ENCODE data around the gene UBQLN1. TPM values are rescaled to one million over a fixed set of nuclear protein-coding genes. Genes with fewer than 3 reads are reported as not detected.
A peak's percentile ranks its signal among the peaks of the same experiment; 100 is the strongest.

The UBQLN1 gene
- total and polyA plus RNA-seq, 9 of the 15 experiments (the other 6 are each of a cell fraction or from before 2014, with no cell fraction given): 7.5 to 120 (median 52.8) TPM

GRCh38 chr9:83649515-83649914 lies 58.2 kb downstream of the UBQLN1 start (continued):
- no peak for TF ChIP-seq NBN (IDR thresholded peaks at IDR 0.05; ENCODE audit: low read depth)
- TF ChIP-seq AFF1 (IDR thresholded peaks at IDR 0.05; ENCODE audit: low read depth in 1 of 2, partially characterized antibody in 2 of 2): no peak
- TF ChIP-seq USF1 (CRISPR knock-in tag; IDR thresholded peaks at IDR 0.05): no peak
- TF ChIP-seq SAFB (IDR thresholded peaks at IDR 0.05; ENCODE audit: borderline replicate concordance, low read depth, low read length): no peak
- TF ChIP-seq TCFL5 (CRISPR knock-in tag; conservative IDR thresholded peaks at IDR 0.05): no peak
- no peak for TF ChIP-seq MBD2 (IDR thresholded peaks at IDR 0.05; ENCODE audit: borderline replicate concordance, low read depth)
- no peak for TF ChIP-seq ZNF778 (CRISPR knock-in tag; IDR thresholded peaks at IDR 0.05)
- TF ChIP-seq TCF3 (CRISPR knock-in tag; IDR thresholded peaks at IDR 0.05): peak; percentile 53
- TF ChIP-seq BRD4 (IDR thresholded peaks at IDR 0.05): no peak
- TF ChIP-seq GATAD2B (IDR thresholded peaks at IDR 0.05; ENCODE audit: borderline replicate concordance): no peak
- TF ChIP-seq MAFG (tag; conservative IDR thresholded peaks at IDR 0.05): no peak
- TF ChIP-seq ZNF280B (CRISPR knock-in tag; IDR thresholded peaks at IDR 0.05): no peak
- TF ChIP-seq ZSCAN29 (IDR thresholded peaks at IDR 0.05): no peak
- no peak for TF ChIP-seq UBTF (IDR thresholded peaks at IDR 0.05; ENCODE audit: borderline replicate concordance in 1 of 2, low read depth in 2 of 2, low read length in 2 of 2)
- no peak for TF ChIP-seq PTTG1 (tag; IDR thresholded peaks at IDR 0.05; ENCODE audit: low read depth)
- TF ChIP-seq TSHZ1 (CRISPR knock-in tag; IDR thresholded peaks at IDR 0.05): no peak
- no peak for TF ChIP-seq HMGN3 (IDR thresholded peaks at IDR 0.05; ENCODE audit: borderline replicate concordance, extremely low read depth, insufficient read length, low read depth, low read length)

Data from K562 (cell line).